ENCODE measurements around the gene FLRT3. TPM values are rescaled to one million over a fixed set of nuclear protein-coding genes. Genes with fewer than 3 reads are reported as not detected.

The FLRT3 gene
- total RNA-seq, 2 experiments from 2014 or later: not detected

DNA sequence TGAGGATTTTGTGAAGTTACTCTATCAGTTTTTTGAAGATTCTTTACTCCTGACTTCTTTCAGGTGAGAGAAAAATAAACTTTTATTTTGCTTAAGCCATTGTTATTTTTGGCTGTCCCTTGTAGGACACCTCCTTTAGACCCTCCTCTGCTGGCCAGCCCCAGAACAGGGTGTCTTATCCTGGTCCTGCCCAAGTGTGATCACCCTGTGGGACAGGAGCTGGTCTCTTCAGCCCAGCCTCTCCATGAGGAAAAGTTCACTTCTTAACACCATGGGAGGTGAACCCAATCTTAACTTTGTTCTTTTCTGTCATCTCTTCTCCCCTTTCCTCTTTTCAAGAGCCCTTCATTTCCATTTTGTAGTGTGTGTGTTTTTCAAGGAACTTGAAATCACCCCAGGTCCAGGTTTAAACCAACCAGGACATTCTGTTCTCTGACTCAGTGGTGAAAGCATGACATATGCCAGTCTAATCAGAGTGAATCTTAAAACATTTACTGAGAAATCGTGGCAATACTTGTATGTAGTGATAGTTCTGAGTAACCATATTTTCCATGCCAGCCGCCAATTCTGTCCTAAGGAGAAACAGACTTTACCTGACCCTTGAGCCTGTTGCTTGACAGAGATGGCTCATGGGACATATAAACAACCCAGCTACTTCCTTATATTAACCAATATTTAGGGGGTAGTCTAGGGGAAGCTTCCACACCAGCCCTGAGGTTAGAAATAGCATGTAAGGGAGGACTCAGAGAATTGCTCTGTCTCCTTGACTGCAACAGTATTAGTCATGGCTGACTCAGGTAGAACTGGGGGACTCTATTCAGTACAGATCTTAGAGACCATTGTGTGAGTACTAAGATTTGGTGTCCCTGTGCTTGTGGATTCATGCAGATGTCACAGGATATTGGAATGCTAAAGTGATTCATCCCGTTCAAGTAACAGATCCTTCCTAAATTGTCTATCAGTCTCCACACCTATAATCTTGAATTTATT is 48.8 kb downstream of the FLRT3 start:
- H3K36me3 Mint-ChIP-seq (ENCODE audit: low read depth): no peaks in the 10 kb centered on the region
- no peaks in the 10 kb centered on the region for H3K27me3 Mint-ChIP-seq
- no peak overlapping the region for H3K27ac Mint-ChIP-seq
- ChIA-PET POLR2A (no interaction called here), CTCF (no interaction called here)
- no peak overlapping the region for H3K4me3 Mint-ChIP-seq
- peaks cover 0 to 8% of the 10 kb centered on the region in 2 experiments for H3K9me3 ChIP-seq (ENCODE audit: control insufficient read depth in 1 of 2, insufficient read depth in 1 of 2, low read length in 2 of 2)
- H3K4me1 Mint-ChIP-seq (ENCODE audit: low read depth): no peaks in the 10 kb centered on the region
- H3K36me3 ChIP-seq (ENCODE audit: insufficient read depth, low read length): no peaks in the 10 kb centered on the region
- H3K27me3 ChIP-seq (ENCODE audit: control insufficient read depth in 1 of 2, insufficient read depth in 2 of 2, low read length in 2 of 2): no peaks in the 10 kb centered on the region
- H3K4me1 ChIP-seq (ENCODE audit: insufficient read depth, low read length): no peaks in the 10 kb centered on the region
- no peak for TF ChIP-seq CTCF (IDR thresholded peaks at IDR 0.05)
- intact Hi-C loops (cut with DNase I, micrococcal nuclease): no loop called here
- H3K27ac ChIP-seq (ENCODE audit: low read depth in 1 of 2, low read length in 2 of 2): no peak overlapping the region
- no peak for ATAC-seq (ENCODE audit: poor library complexity)
- no peak for DNase-seq
- peaks cover 6% of the 10 kb centered on the region for H3K9me3 Mint-ChIP-seq
- no peak overlapping the region for H3K4me3 ChIP-seq (ENCODE audit: low read length)

- ChIA-PET POLR2A (no interaction called here), CTCF (no interaction called here)
- Mint-ChIP-seq H3K27ac (no peak overlapping the region), H3K27me3 (no peaks in the 10 kb centered on the region), H3K4me1 (ENCODE audit: low read depth) (no peaks in the 10 kb centered on the region), H3K36me3 (ENCODE audit: low read depth) (no peaks in the 10 kb centered on the region), H3K4me3 (no peak overlapping the region), H3K9me3 (peaks cover 5% of the 10 kb centered on the region)
- Histone ChIP-seq H3K27me3 (ENCODE audit: control insufficient read depth in 1 of 2, insufficient read depth in 2 of 2, low read length in 2 of 2) (no peaks in the 10 kb centered on the region), H3K9me3 (ENCODE audit: control insufficient read depth in 1 of 2, insufficient read depth in 1 of 2, low read length in 2 of 2) (peaks cover 0 to 2% of the 10 kb centered on the region in 2 experiments), H3K4me3 (ENCODE audit: low read length) (no peak overlapping the region), H3K27ac (ENCODE audit: low read depth in 1 of 2, low read length in 2 of 2) (no peak overlapping the region), H3K36me3 (ENCODE audit: insufficient read depth, low read length) (no peaks in the 10 kb centered on the region), H3K4me1 (ENCODE audit: insufficient read depth, low read length) (no peaks in the 10 kb centered on the region)
- TF ChIP-seq CTCF (IDR thresholded peaks at IDR 0.05): no peak
- no peak for ATAC-seq (ENCODE audit: poor library complexity)
- no peak for DNase-seq
- intact Hi-C loops (cut with DNase I, micrococcal nuclease): no loop called here
These were observed 53.0 kb downstream of the FLRT3 start for GRCh38 chr20:14284443-14284842.

GRCh38 chr20:14282140-14282539 is 55.3 kb downstream of the FLRT3 start:
- TF ChIP-seq CTCF (IDR thresholded peaks at IDR 0.05): no peak
- POLR2A ChIA-PET: no interaction called here
- H3K36me3 ChIP-seq (ENCODE audit: insufficient read depth, low read length): no peaks in the 10 kb centered on the region
- H3K4me1 Mint-ChIP-seq (ENCODE audit: low read depth): no peaks in the 10 kb centered on the region
- H3K4me3 ChIP-seq (ENCODE audit: low read length): no peak overlapping the region
- no peaks in the 10 kb centered on the region for H3K36me3 Mint-ChIP-seq (ENCODE audit: low read depth)
- no peak for ATAC-seq (ENCODE audit: poor library complexity)
- H3K27ac Mint-ChIP-seq: no peak overlapping the region
- H3K27me3 Mint-ChIP-seq: no peaks in the 10 kb centered on the region
- H3K27me3 ChIP-seq (ENCODE audit: control insufficient read depth in 1 of 2, insufficient read depth in 2 of 2, low read length in 2 of 2): no peaks in the 10 kb centered on the region
- no peaks in the 10 kb centered on the region for H3K4me1 ChIP-seq (ENCODE audit: insufficient read depth, low read length)
- intact Hi-C loops (cut with DNase I, micrococcal nuclease): no loop called here
- peaks cover 9% of the 10 kb centered on the region for H3K9me3 Mint-ChIP-seq
- H3K4me3 Mint-ChIP-seq: no peak overlapping the region
- DNase-seq: no peak
- no peak overlapping the region for H3K27ac ChIP-seq (ENCODE audit: low read depth in 1 of 2, low read length in 2 of 2)
- CTCF ChIA-PET: no interaction called here
- peaks cover 0 to under 1% of the 10 kb centered on the region in 2 experiments for H3K9me3 ChIP-seq (ENCODE audit: control insufficient read depth in 1 of 2, insufficient read depth in 1 of 2, low read length in 2 of 2)
